ENCODE measurements around the gene PI4KB. TPM values are rescaled to one million over a fixed set of nuclear protein-coding genes. Genes with fewer than 3 reads are reported as not detected.

Gene PI4KB
- total and polyA plus RNA-seq, 2 of the 4 experiments (the other 2 are of a cell fraction), result 82.4 to 94.5 TPM

- Histone ChIP-seq H2BK20ac (ENCODE audit: low read depth, low read length) (no peak overlapping the region), H3K9me1 (ENCODE audit: insufficient read depth, low read length) (no peaks in the 10 kb centered on the region), H3K27me3 (ENCODE audit: control insufficient read depth, insufficient read depth, low read length) (no peaks in the 10 kb centered on the region), H2AK9ac (replicated peaks; ENCODE audit: low read depth, low read length, poor library complexity) (no peak overlapping the region), H3K4me3 (ENCODE audit: insufficient read depth, low read depth, low read length) (no peak overlapping the region), H3K4me2 (ENCODE audit: low read depth, low read length) (no peak overlapping the region), H3K18ac (ENCODE audit: low read depth, low read length) (no peak overlapping the region), H4K8ac (ENCODE audit: low read depth in 2 of 2, low read length in 2 of 2) (no peak overlapping the region), H3K23ac (ENCODE audit: low read depth, low read length) (no peak overlapping the region), H3K36me3 (ENCODE audit: control insufficient read depth, insufficient read depth, low read length) (peaks cover 87% of the 10 kb centered on the region), H4K91ac (ENCODE audit: insufficient read depth, low read depth, low read length) (no peak overlapping the region), H2BK5ac (ENCODE audit: low read depth, low read length, poor library complexity, severe bottlenecking) (no peak overlapping the region), H3K56ac (ENCODE audit: extremely low read depth, insufficient read depth, low read length) (no peak overlapping the region), H2AK5ac (ENCODE audit: low read depth, low read length) (no peak overlapping the region), H3K14ac (replicated peaks; ENCODE audit: low read depth, low read length) (no peak overlapping the region), H3K4me1 (ENCODE audit: control insufficient read depth, insufficient read depth, low read length) (no peaks in the 10 kb centered on the region), H3K9ac (ENCODE audit: low read depth, low read length) (no peak overlapping the region), H2AFZ (replicated peaks; ENCODE audit: low read length, poor library complexity) (peak overlapping the region; percentile 17), H2BK15ac (ENCODE audit: low read depth, low read length) (no peak overlapping the region), H3K79me1 (ENCODE audit: low read depth in 1 of 2, low read length in 2 of 2) (peaks cover 3 to 32% of the 10 kb centered on the region in 2 experiments), H4K5ac (ENCODE audit: low read depth, low read length) (no peak overlapping the region), H3K4ac (ENCODE audit: low read depth, low read length) (no peak overlapping the region), H4K20me1 (ENCODE audit: insufficient read depth, low read length) (peaks cover 21% of the 10 kb centered on the region), H2BK120ac (ENCODE audit: low read depth, low read length) (no peak overlapping the region), H3K27ac (ENCODE audit: insufficient read depth, low read length) (no peak overlapping the region), H3K9me3 (ENCODE audit: control insufficient read depth, insufficient read depth, low read length) (no peaks in the 10 kb centered on the region)
- dilution Hi-C loops (cut with HindIII; ENCODE audit: low sequenced_read_pairs, unreplicated experiment), result no loop called here
- WGBS, 2 experiments (ENCODE audit: extremely low coverage in 2 of 2, insufficient read length in 1 of 2), result no CpG with 5 or more reads among the region's 13 CpGs
- TF ChIP-seq BHLHE40 (IDR thresholded peaks at IDR 0.05; ENCODE audit: low read depth, low read length) (no peak), USF2 (IDR thresholded peaks at IDR 0.05; ENCODE audit: low read depth, low read length) (no peak), CTCF (conservative IDR thresholded peaks at IDR 0.05; ENCODE audit: low read depth, low read length) (no peak), RFX5 (IDR thresholded peaks at IDR 0.05; ENCODE audit: low read depth, low read length) (no peak), CHD1 (IDR thresholded peaks at IDR 0.05; ENCODE audit: low read depth, low read length) (no peak), ELK1 (IDR thresholded peaks at IDR 0.05; ENCODE audit: borderline replicate concordance, low read depth, low read length) (no peak), MAFK (IDR thresholded peaks at IDR 0.05; ENCODE audit: low read depth, low read length) (no peak), POLR2A (IDR thresholded peaks at IDR 0.05; ENCODE audit: low read depth, low read length) (no peak), NFE2L2 (IDR thresholded peaks at IDR 0.05; ENCODE audit: low read depth, low read length) (no peak), MXI1 (IDR thresholded peaks at IDR 0.05; ENCODE audit: borderline replicate concordance, low read depth, low read length) (no peak), MAZ (IDR thresholded peaks at IDR 0.05; ENCODE audit: borderline replicate concordance, low read depth, low read length) (no peak), SMC3 (IDR thresholded peaks at IDR 0.05; ENCODE audit: low read depth, low read length) (no peak), FOS (IDR thresholded peaks at IDR 0.05; ENCODE audit: low read depth, low read length) (no peak), CEBPB (IDR thresholded peaks at IDR 0.05; ENCODE audit: low read depth, low read length) (no peak), RCOR1 (IDR thresholded peaks at IDR 0.05; ENCODE audit: insufficient replicate concordance, low read length) (no peak)
- ATAC-seq (ENCODE audit: low read depth) (peak; percentile 5; the same call in 1 of the 2 replicates), DNase-seq (no peak)
- BruUV-seq (replicated peaks), result TSS peak; percentile 79
- intact Hi-C loops (cut with micrococcal nuclease), result no loop called here
- in situ Hi-C loops (cut with MboI; ENCODE audit: low sequenced_read_pairs), result no loop called here
- POLR2A ChIA-PET (ENCODE audit: unreplicated experiment), result no interaction called here
- CTCF ChIA-PET, result no interaction called here
Observed at GRCh38 chr1:151292207-151293030, 34.8 kb downstream of the PI4KB start.

All from IMR-90 (cell line).